HUES48 (cell line): ENCODE measurements around the gene LPCAT2.

Experiments
- H3K27ac ChIP-seq: one replicate; pipeline ENCODE4 v1.7.0; 2013; ENCODE audit warnings: low read depth, low read length, inconsistent platforms
- H3K27me3 ChIP-seq: 2 replicates; pipeline ENCODE4 v1.6.1; 2013; ENCODE audit warnings: mild to moderate bottlenecking, low read length; ENCODE audit not compliant: control insufficient read depth, insufficient read depth
- H3K36me3 ChIP-seq: 2 replicates; pipeline ENCODE4 v1.6.1; 2013; ENCODE audit warnings: low read length; ENCODE audit not compliant: control insufficient read depth, insufficient read depth
- H3K4me1 ChIP-seq: 2 replicates; pipeline ENCODE4 v1.6.1; 2013; ENCODE audit warnings: mild to moderate bottlenecking, low read length; ENCODE audit not compliant: control insufficient read depth, insufficient read depth
- H3K4me3 ChIP-seq: 2 replicates; pipeline ENCODE4 v1.5.1; 2013; ENCODE audit warnings: mild to moderate bottlenecking, low read depth, low read length
- H3K9ac ChIP-seq: 2 replicates; pipeline ENCODE4 v1.6.1; 2013; ENCODE audit warnings: mild to moderate bottlenecking, low read depth, low read length, moderate library complexity
- H3K9me3 ChIP-seq: 2 replicates; pipeline ENCODE4 v1.6.1; 2013; ENCODE audit warnings: low read length; ENCODE audit not compliant: control insufficient read depth, insufficient read depth

LPCAT2 gene

DNA sequence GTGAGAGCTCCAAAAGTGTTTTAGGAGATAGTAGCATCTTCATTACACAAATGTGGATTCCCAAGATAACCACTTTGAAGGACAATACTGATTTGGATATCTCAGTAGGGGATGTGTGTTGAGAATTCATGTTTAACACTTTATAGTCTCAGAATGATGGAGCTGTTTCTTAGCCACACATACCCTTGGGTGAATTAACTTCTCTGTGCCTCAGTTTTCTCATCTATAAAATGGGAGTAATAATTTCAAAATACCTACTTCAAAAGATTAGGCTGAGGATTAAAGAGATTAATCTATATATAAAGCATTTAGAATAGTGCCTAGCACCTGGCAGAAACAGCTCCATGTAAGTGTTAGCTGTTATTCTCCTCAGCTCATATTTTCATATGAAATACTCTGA, 19.0 kb downstream of the LPCAT2 start:
- no peak overlapping the region for H3K9ac ChIP-seq
- H3K4me3 ChIP-seq = no peak overlapping the region
- H3K36me3 ChIP-seq = 0 out of 2 replicates have a peak, but pooled peaks cover 2% of the 10 kb centered on the region
- H3K27me3 ChIP-seq = no peaks in the 10 kb centered on the region
- no peak overlapping the region for H3K27ac ChIP-seq
- no peaks in the 10 kb centered on the region for H3K9me3 ChIP-seq
- H3K4me1 ChIP-seq = no peaks in the 10 kb centered on the region; the same call in 1 of the 2 replicates

DNA sequence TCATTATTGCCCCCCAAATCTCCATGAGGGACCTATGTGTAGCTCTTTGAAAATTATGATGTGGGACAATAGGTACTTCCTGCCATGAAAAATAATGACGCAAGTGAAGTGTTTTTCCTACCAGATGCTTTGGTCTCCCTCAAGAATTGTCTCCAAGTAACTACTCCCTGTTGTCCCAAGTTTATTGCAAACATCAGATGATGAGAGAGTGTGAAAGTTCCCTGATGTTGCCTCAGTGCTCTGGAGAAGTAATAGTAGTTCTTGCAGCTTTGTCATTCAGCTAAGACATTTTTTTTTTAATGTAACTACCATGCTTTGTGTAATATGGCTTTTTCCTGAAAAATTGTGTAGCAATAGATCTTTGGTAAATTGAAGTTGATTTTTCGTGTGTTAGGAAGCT, 20.1 kb downstream of the LPCAT2 start:
- H3K27ac ChIP-seq = no peak overlapping the region
- no peak overlapping the region for H3K9ac ChIP-seq
- no peaks in the 10 kb centered on the region for H3K9me3 ChIP-seq
- no peaks in the 10 kb centered on the region; the same call in 1 of the 2 replicates for H3K4me1 ChIP-seq
- H3K27me3 ChIP-seq = no peaks in the 10 kb centered on the region
- H3K4me3 ChIP-seq = no peak overlapping the region
- 0 out of 2 replicates have a peak, but pooled peaks cover 3% of the 10 kb centered on the region for H3K36me3 ChIP-seq

- Histone ChIP-seq H3K36me3 (0 out of 2 replicates have a peak, but pooled peaks cover 3% of the 10 kb centered on the region), H3K9me3 (no peaks in the 10 kb centered on the region), H3K27ac (no peak overlapping the region), H3K4me3 (no peak overlapping the region), H3K27me3 (no peaks in the 10 kb centered on the region), H3K9ac (no peak overlapping the region), H3K4me1 (no peaks in the 10 kb centered on the region)
Observed at GRCh38 chr16:55530316-55530856, 21.5 kb downstream of the LPCAT2 start.

DNA sequence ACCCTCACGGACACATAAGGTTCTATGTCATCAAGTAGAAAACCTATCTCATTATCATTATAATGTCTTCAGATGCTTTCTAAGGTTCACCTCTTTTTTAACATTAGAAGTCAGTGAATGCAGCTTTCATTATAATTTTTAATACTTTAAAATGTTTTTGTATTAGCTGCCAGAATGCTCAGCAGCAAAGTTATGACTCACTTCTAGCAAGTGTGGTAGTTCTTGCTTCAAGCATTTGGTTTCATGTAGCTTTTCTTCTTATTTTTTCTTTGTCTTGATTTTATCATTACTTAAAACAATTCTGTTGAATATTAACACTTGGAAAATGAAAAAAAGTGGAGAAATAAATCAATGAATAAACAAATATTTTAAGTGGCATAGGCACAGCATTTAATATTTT, 23.4 kb downstream of the LPCAT2 start:
- H3K9me3 ChIP-seq = no peaks in the 10 kb centered on the region
- H3K4me1 ChIP-seq = no peaks in the 10 kb centered on the region
- 0 out of 2 replicates have a peak, but pooled peaks cover 3% of the 10 kb centered on the region for H3K36me3 ChIP-seq
- H3K4me3 ChIP-seq = no peak overlapping the region
- no peak overlapping the region for H3K9ac ChIP-seq
- no peaks in the 10 kb centered on the region for H3K27me3 ChIP-seq
- no peak overlapping the region for H3K27ac ChIP-seq

DNA sequence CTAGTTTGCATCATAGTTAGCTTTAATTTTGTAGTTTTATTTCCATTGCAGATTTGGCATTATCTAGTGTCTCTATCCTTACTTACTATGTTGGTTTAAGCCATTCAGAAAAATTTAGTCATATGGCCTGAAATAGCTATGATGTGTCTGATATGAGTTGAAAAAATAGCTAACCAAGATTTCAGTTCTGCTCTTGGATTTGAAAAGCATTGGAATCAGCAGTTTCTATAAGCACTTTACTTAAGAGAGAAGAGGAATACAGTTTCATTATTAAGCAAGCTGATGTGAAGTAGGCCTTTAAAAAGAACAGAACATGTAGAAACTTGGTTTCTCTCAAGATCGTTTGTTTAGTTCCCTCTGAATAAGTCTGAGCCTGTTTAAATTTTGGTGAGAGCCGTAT, 25.9 kb downstream of the LPCAT2 start:
- no peak overlapping the region for H3K9ac ChIP-seq
- 0 out of 2 replicates have a peak, but pooled peaks cover 3% of the 10 kb centered on the region for H3K36me3 ChIP-seq
- no peak overlapping the region for H3K27ac ChIP-seq
- H3K4me3 ChIP-seq = no peak overlapping the region
- H3K4me1 ChIP-seq = peaks cover 7% of the 10 kb centered on the region; the same call in 1 of the 2 replicates
- no peaks in the 10 kb centered on the region for H3K27me3 ChIP-seq
- no peaks in the 10 kb centered on the region for H3K9me3 ChIP-seq

DNA sequence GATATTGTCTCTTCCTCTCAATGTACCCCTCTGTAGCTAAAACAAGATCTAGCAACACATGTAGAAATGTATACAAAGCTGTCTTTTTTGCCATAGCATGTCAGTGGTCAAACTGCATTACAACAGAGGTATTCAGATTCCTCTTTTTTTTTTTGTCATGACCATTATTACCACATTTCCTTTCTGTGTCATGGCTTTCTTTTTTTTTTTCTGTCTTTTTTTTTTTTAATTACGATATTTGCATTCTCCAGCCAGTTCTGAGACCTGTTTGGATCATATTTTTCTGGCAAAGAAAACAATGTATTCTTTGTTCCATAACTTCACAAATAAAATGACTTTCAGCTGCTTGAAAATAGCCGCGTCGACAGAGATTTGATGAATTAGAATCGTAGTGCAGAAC, 30.2 kb downstream of the LPCAT2 start:
- Histone ChIP-seq H3K36me3 (no peaks in the 10 kb centered on the region), H3K4me3 (no peak overlapping the region), H3K9me3 (no peaks in the 10 kb centered on the region), H3K27me3 (no peaks in the 10 kb centered on the region), H3K9ac (no peak overlapping the region), H3K4me1 (peaks cover 7% of the 10 kb centered on the region; the same call in 1 of the 2 replicates), H3K27ac (no peak overlapping the region)

DNA sequence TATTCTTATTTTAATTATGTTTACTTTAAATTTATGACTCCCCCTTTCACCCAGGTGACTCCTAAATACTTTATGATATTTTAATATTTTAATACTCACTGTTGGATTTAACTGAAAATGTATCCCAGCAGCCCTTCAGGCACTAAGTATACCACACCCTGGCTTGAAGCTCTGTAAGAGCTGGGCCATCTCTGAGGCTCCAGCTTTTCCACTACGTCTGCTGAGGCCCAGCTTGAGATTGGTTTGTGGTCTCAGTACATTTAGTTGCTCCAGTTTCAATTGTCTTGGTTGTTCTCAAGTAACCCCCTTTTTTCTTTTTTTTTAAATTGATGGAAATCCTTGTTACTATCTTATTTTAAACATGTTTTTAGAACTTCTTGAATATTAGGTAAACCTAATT, 30.6 kb downstream of the LPCAT2 start:
- H3K4me3 ChIP-seq = no peak overlapping the region
- no peak overlapping the region for H3K27ac ChIP-seq
- no peaks in the 10 kb centered on the region for H3K27me3 ChIP-seq
- peaks cover 7% of the 10 kb centered on the region; the same call in 1 of the 2 replicates for H3K4me1 ChIP-seq
- H3K9me3 ChIP-seq = no peaks in the 10 kb centered on the region
- no peak overlapping the region for H3K9ac ChIP-seq
- no peaks in the 10 kb centered on the region for H3K36me3 ChIP-seq

DNA sequence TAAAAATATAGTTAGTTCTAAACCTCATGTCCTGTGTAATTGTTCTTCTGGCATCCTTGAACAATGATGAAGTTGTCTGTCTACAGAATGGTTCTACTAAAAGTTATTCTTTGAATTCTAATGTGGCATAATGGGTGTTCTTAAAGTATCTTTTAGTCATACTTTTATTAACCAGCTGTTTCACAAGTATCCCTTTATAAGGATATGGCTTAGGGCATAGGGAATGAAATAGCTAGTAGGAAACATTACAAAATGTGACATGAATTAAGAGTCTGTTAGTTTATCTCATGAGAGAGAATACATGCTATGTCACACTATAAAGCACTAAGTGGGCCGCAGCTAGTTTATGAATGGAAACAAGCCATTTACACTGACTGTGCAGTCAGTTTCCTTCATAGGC, 31.3 kb downstream of the LPCAT2 start:
- Histone ChIP-seq H3K27ac (no peak overlapping the region), H3K27me3 (no peaks in the 10 kb centered on the region), H3K4me1 (peaks cover 7% of the 10 kb centered on the region; the same call in 1 of the 2 replicates), H3K4me3 (no peak overlapping the region), H3K9me3 (no peaks in the 10 kb centered on the region), H3K9ac (no peak overlapping the region), H3K36me3 (no peaks in the 10 kb centered on the region)

DNA sequence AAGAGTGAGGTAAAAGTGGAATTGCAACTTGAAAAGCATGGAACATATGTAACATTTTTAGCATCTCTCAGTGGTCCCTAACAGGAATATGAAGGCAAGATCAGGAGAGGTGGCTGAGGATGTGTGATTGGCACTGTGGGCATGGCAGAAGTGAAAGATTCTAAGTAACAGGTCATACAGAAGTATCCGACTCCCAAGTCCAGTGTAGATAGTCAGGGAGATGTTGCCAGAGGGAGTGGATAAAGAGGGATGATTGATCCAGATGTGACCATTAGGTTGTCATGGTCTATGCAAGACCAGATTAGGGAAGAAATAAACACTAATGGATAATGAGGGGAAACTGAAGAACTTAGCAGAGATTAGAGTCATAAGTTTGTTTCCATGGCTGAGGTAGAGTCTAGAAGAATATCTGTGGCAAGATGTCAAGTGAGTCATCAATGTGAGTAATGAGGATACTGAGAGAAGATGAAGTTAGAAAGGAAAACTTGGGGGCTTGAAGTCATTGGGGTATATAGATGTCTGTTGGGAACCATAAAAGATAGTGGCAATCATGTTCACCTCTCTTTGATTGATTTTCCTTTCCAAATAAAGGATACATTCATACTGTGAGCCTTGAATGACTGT, 33.7 kb downstream of the LPCAT2 start:
- Histone ChIP-seq H3K9me3 (no peaks in the 10 kb centered on the region), H3K27ac (no peak overlapping the region), H3K4me3 (no peak overlapping the region), H3K9ac (no peak overlapping the region), H3K27me3 (no peaks in the 10 kb centered on the region), H3K36me3 (no peaks in the 10 kb centered on the region), H3K4me1 (peaks cover 7% of the 10 kb centered on the region; the same call in 1 of the 2 replicates)

GRCh38 chr16:55543472-55543871, 34.6 kb downstream of the LPCAT2 start:
- no peaks in the 10 kb centered on the region for H3K9me3 ChIP-seq
- no peak overlapping the region for H3K27ac ChIP-seq
- peaks cover 7% of the 10 kb centered on the region; the same call in 1 of the 2 replicates for H3K4me1 ChIP-seq
- no peaks in the 10 kb centered on the region for H3K27me3 ChIP-seq
- no peak overlapping the region for H3K4me3 ChIP-seq
- H3K36me3 ChIP-seq = no peaks in the 10 kb centered on the region
- no peak overlapping the region for H3K9ac ChIP-seq

DNA sequence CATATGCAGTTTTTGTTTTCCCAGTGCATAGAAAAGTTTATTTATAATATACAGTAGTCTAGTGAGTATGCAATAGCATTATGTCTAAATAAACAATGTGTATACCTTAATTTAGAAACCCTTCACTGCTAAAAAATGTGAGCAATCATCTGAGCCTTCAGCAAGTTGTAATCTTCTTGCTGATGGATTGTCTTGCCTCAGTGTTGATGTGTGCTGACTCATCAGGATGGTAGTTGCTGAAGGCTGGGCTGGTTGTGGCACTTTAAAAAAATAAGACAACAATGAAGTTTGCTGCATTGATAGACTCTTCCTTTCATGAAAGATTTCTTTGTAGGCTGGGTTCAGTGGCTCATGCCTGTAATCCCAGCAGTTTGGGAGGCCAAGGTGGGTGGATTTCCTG, 43.7 kb downstream of the LPCAT2 start:
- Histone ChIP-seq H3K27ac (no peak overlapping the region), H3K4me3 (no peak overlapping the region), H3K27me3 (no peaks in the 10 kb centered on the region), H3K4me1 (no peaks in the 10 kb centered on the region), H3K9me3 (no peaks in the 10 kb centered on the region), H3K9ac (no peak overlapping the region), H3K36me3 (no peaks in the 10 kb centered on the region)
